NCI-H187 (cell line): Measurements from ENCODE around the gene TRPV6.

ENCODE experiments used
- DNase-seq, 2 experiments: peaks; one replicate each; lab custom pipeline; 2025; lab: John Stamatoyannopoulos, UW

Gene TRPV6

DNA sequence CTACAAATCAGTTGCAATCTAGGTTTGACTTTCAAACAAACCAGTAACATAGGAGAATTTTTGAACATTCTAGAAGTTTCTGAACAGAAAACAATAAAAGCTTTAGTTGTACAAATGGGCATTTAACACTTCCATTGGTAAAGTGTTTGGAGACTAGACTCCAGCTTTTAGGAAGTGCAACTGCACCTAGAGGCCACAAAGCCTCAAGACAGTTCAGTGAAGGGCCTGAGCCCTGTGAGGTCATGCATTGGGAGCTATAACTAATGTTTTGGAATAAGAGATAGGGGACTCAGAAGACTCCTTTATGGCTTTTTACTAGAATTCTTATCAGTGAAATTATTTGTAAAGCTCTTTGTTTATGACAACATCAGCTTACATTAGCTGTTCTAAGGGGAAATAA, 33.6 kb downstream of the TRPV6 start:
- DNase-seq, result no peak

- DNase-seq, result no peak
Observed at GRCh38 chr7:142851269-142851668, 34.3 kb downstream of the TRPV6 start.

- no peak for DNase-seq
Observed at GRCh38 chr7:142847353-142847752, 38.2 kb downstream of the TRPV6 start.

DNA sequence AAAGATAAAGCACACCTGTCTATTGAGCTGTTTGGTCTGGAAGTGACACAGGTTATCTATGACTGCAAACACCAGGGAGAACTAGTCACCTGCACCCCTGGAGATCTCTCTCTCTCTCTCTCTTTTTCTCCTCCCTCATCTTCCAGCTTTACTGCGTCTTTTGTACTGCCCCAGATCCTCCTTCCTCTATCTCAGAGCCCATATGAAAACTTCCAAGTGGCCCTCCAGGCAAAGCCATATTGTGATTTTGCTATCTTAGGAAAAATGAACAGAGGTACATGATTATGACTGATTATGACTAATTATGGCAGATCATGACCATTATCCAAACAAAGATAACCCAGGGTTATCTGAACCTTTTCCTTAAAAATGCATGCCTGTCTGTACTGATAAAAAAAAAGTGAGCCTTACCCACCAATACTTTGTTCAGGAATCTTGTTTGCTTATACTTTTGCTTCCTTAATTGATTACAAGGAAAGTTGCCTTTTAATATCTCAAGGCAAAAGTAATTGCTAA, 43.2 kb downstream of the TRPV6 start:
- no peak for DNase-seq

- DNase-seq, result no peak
Observed at GRCh38 chr7:142838461-142839213, 46.9 kb downstream of the TRPV6 start.

- DNase-seq, result no peak
Observed at GRCh38 chr7:142836426-142836825, 49.1 kb downstream of the TRPV6 start.

GRCh38 chr7:142835487-142835886, 50.1 kb downstream of the TRPV6 start:
- no peak for DNase-seq

DNA sequence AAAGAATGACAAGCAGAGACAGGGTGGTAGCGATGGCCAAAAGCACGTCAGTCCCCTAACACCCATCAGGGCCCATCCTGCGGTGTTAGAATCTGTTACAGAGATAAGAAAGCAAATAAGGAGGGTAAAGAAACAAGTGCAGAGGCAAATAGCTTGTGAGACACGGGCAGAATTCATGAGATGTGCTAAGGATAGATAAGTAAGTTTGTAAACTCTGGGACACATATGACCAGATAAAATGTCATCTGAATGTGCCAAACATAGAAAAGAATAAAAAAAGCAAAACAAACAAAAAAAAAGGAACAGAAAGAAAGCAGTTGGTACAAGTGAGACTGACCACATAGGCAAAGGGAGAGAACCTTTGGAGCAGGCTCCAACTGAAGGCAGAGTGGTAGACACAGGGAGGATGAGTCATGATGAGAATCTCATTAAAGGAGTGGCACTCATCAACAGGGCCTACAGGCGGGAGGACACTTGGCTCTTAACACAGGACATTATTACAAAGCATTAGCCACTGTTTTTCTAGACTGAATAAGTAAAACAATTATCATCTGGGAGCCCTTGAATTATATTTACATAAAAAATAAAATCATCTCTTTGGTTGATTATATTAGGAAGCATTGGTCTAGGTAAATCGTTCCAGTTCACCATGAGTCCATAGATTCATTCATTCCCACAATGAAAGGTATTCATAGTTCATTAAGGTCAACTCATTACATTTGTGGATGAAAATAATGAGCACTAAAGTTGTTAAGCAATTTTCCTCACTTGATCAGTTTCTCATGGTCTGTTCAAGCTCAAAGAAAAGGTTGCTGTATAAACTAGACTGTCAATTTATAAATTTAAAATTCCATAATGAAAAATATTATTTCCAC, 52.1 kb downstream of the TRPV6 start:
- no peak for DNase-seq

DNA sequence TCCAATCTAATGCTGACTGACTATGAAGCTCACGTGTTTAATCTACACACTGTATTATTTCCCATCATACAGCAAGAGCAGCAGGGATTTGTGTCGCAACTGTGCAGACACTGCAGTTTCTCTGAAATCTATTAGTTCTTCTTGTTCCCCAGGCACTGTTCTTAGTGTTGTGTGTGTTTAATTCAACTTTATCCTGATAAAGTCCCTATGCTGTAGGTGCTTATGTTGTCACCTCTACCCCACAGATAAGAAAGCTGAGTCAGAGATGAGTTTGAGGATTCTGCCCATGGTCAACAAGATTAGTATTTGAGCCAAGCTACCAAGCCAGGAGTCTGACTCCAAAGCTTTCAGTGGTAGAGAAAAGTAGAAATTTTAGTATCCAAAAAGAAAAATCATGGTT, 53.1 kb downstream of the TRPV6 start:
- no peak for DNase-seq

- no peak for DNase-seq
Observed at GRCh38 chr7:142827951-142828500, 57.5 kb downstream of the TRPV6 start.

- no peak for DNase-seq
Observed at GRCh38 chr7:142822714-142823113, 62.8 kb downstream of the TRPV6 start.
